Upper lobe of left lung (tissue), 4 donors: Measurements from ENCODE around the gene WAPL.

Experiments
- CTCF ChIP-seq, 6 experiments: fragments of 450-650 bp in 4 of 6; fragments of 200-600 bp in 2 of 6; sonication (generic) in 2 of 6; IDR thresholded peaks; one replicate each; pipeline ENCODE4 v1.5.1; 2016 to 2019; ENCODE audit warnings: antibody characterized with exemption in 6 of 6
- POLR2A ChIP-seq, 4 donors: fragments of 450-650 bp; IDR thresholded peaks; one replicate each; pipeline ENCODE4 v1.5.1; 2016 to 2017; ENCODE audit warnings: antibody characterized with exemption in 4 of 4, mild to moderate bottlenecking in 2 of 4
- POLR2AphosphoS5 ChIP-seq, 2 donors: sonication (generic); formaldehyde crosslinking; IDR thresholded peaks; one replicate each; pipeline ENCODE4 v1.5.1; 2017; ENCODE audit warnings: antibody characterized with exemption in 2 of 2

GRCh38 chr10:86390337-86391120 lies 131.1 kb downstream of the WAPL start:
- no peak for TF ChIP-seq CTCF (IDR thresholded peaks at IDR 0.05)
- no peak for TF ChIP-seq POLR2AphosphoS5 (IDR thresholded peaks at IDR 0.05)
- no peak for TF ChIP-seq POLR2A (IDR thresholded peaks at IDR 0.05)
